ENCODE measurements around the gene NCKAP1.

- TF ChIP-seq CTCF (conservative IDR thresholded peaks at IDR 0.05), result no peak
- no peak for TF ChIP-seq ZFX (IDR thresholded peaks at IDR 0.05)
Observed at GRCh38 chr2:182924306-182924705, 114.0 kb downstream of the NCKAP1 start.

All from C4-2B (cell line).